ENCODE results near the gene OPRM1. TPM values are rescaled to one million over a fixed set of nuclear protein-coding genes. Genes with fewer than 3 reads are reported as not detected.

Gene OPRM1
- total RNA-seq, 2 donors from 2014 or later: not detected

- DNase-seq (ENCODE audit: low spot score) (no peak), ATAC-seq (ENCODE audit: insufficient number of reproducible peaks, low FRiP score, low read depth) (no peak)
- Histone ChIP-seq H3K27me3 (replicated peaks; ENCODE audit: insufficient read depth) (no peaks in the 10 kb centered on the region), H3K4me3 (no peak overlapping the region), H3K36me3 (no peaks in the 10 kb centered on the region), H3K9me3 (no peaks in the 10 kb centered on the region), H3K27ac (no peak overlapping the region), H3K4me1 (ENCODE audit: control insufficient read depth in 1 of 2, low read depth in 2 of 2) (no peaks in the 10 kb centered on the region)
- no peak for TF ChIP-seq CTCF (IDR thresholded peaks at IDR 0.05)
Measured at GRCh38 chr6:154209555-154209954, 170.5 kb downstream of the OPRM1 start.

GRCh38 chr6:154210678-154211077 lies 171.6 kb downstream of the OPRM1 start:
- TF ChIP-seq CTCF (IDR thresholded peaks at IDR 0.05): no peak
- ATAC-seq (ENCODE audit: insufficient number of reproducible peaks, low FRiP score, low read depth) (no peak), DNase-seq (ENCODE audit: low spot score) (no peak)
- H3K4me3 ChIP-seq: no peak overlapping the region
- H3K27me3 ChIP-seq (replicated peaks; ENCODE audit: insufficient read depth): no peaks in the 10 kb centered on the region
- no peak overlapping the region for H3K27ac ChIP-seq
- H3K9me3 ChIP-seq: no peaks in the 10 kb centered on the region
- H3K4me1 ChIP-seq (ENCODE audit: control insufficient read depth in 1 of 2, low read depth in 2 of 2): no peaks in the 10 kb centered on the region
- H3K36me3 ChIP-seq: no peaks in the 10 kb centered on the region

- no peaks in the 10 kb centered on the region for H3K4me1 ChIP-seq (ENCODE audit: control insufficient read depth in 1 of 2, low read depth in 2 of 2)
- no peak for TF ChIP-seq CTCF (IDR thresholded peaks at IDR 0.05)
- H3K9me3 ChIP-seq: no peaks in the 10 kb centered on the region
- H3K4me3 ChIP-seq: no peak overlapping the region
- no peak overlapping the region for H3K27ac ChIP-seq
- no peak for ATAC-seq (ENCODE audit: insufficient number of reproducible peaks, low FRiP score, low read depth)
- DNase-seq (ENCODE audit: low spot score): no peak
- no peaks in the 10 kb centered on the region for H3K27me3 ChIP-seq (replicated peaks; ENCODE audit: insufficient read depth)
- H3K36me3 ChIP-seq: no peaks in the 10 kb centered on the region
Measured at GRCh38 chr6:154213782-154214181, 174.7 kb downstream of the OPRM1 start.

GRCh38 chr6:154218301-154218700 lies 179.3 kb downstream of the OPRM1 start:
- Histone ChIP-seq H3K9me3 (no peaks in the 10 kb centered on the region), H3K4me1 (ENCODE audit: control insufficient read depth in 1 of 2, low read depth in 2 of 2) (no peaks in the 10 kb centered on the region), H3K4me3 (no peak overlapping the region), H3K27me3 (replicated peaks; ENCODE audit: insufficient read depth) (no peaks in the 10 kb centered on the region), H3K27ac (no peak overlapping the region), H3K36me3 (no peaks in the 10 kb centered on the region)
- TF ChIP-seq CTCF (IDR thresholded peaks at IDR 0.05): no peak
- no peak for ATAC-seq (ENCODE audit: insufficient number of reproducible peaks, low FRiP score, low read depth)
- DNase-seq (ENCODE audit: low spot score): no peak

GRCh38 chr6:154218787-154219186 lies 179.7 kb downstream of the OPRM1 start:
- no peak for TF ChIP-seq CTCF (IDR thresholded peaks at IDR 0.05)
- H3K9me3 ChIP-seq: no peaks in the 10 kb centered on the region
- no peaks in the 10 kb centered on the region for H3K27me3 ChIP-seq (replicated peaks; ENCODE audit: insufficient read depth)
- H3K4me3 ChIP-seq: no peak overlapping the region
- H3K36me3 ChIP-seq: no peaks in the 10 kb centered on the region
- H3K4me1 ChIP-seq (ENCODE audit: control insufficient read depth in 1 of 2, low read depth in 2 of 2): no peaks in the 10 kb centered on the region
- no peak for DNase-seq (ENCODE audit: low spot score)
- no peak overlapping the region for H3K27ac ChIP-seq
- no peak for ATAC-seq (ENCODE audit: insufficient number of reproducible peaks, low FRiP score, low read depth)

Measured in thoracic aorta (tissue), 2 donors.